ENCODE measurements around the gene ISCU.
"Not testable (repeated sequence)": the region's sequence is repeated elsewhere in the genome, so short reads cannot be mapped to it uniquely, and the experiment has no call there.

The ISCU gene

DNA sequence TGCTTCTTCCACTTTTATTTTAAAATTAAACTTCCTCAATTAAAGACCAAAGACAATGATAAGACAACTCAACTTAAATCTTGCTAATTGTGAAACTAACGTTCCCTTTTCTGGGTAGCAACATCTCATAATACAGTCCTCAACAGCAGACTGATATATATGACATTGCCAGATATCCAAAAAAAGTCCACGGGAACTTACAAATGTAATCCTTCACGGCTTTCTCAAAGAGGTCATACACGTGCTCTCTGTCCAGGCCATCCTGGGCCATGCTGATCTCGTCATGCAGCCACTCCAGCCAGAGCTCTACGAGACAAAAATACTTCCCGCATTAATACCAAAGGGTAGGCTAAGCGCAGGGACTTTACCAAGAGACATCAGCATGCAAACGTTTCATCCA lies 14.7 kb upstream of the ISCU start:
- H3K4me3 ChIP-seq (ENCODE audit: low read depth, low read length): no peak overlapping the region
- peaks cover 56% of the 10 kb centered on the region for H3K79me2 ChIP-seq (ENCODE audit: control insufficient read depth, insufficient read depth, low read length, unreplicated experiment)
- H3K4me1 ChIP-seq (ENCODE audit: control insufficient read depth, insufficient read depth, low read length, unreplicated experiment): peaks cover 5% of the 10 kb centered on the region
- no peak overlapping the region for H2AFZ ChIP-seq (ENCODE audit: low read length, unreplicated experiment)
- H3K36me3 ChIP-seq (ENCODE audit: insufficient read depth, low read length): peaks cover 44% of the 10 kb centered on the region
- H3K27me3 ChIP-seq (ENCODE audit: insufficient read depth, low read length): no peaks in the 10 kb centered on the region
- H3K27ac ChIP-seq (ENCODE audit: low read depth, low read length): no peak overlapping the region

DNA sequence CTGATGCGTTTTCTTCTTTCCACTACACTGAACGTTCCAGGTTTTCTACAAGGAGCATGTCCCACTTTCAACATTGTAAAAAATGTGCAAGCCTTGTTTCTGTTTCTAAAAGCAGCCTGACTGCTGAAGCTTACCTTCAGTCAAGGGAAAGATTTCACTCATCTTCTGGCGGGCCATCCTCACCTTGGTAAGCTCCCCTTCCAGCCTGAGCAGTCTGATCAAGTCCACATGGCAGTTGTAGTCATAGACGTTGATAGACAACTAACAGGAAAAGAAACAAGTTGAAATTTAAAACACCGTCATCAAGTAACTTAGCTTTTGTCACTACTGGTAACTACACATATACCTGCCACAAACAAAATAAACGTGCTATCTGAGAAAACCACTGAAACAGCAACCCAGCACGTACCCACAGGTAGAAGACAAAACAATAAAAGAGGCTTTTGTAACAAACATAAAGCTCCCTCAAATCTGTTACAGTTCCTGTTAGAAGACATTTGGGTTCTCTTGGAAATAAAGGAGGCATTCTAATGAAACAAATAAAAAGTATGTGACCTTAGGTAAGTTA lies 13.4 kb upstream of the ISCU start:
- Histone ChIP-seq H3K4me1 (ENCODE audit: control insufficient read depth, insufficient read depth, low read length, unreplicated experiment) (peaks cover 8% of the 10 kb centered on the region), H3K4me3 (ENCODE audit: low read depth, low read length) (no peak overlapping the region), H3K36me3 (ENCODE audit: insufficient read depth, low read length) (peaks cover 34% of the 10 kb centered on the region), H3K27ac (ENCODE audit: low read depth, low read length) (no peak overlapping the region), H3K79me2 (ENCODE audit: control insufficient read depth, insufficient read depth, low read length, unreplicated experiment) (peaks cover 63% of the 10 kb centered on the region), H3K27me3 (ENCODE audit: insufficient read depth, low read length) (no peaks in the 10 kb centered on the region), H2AFZ (ENCODE audit: low read length, unreplicated experiment) (no peak overlapping the region)

DNA sequence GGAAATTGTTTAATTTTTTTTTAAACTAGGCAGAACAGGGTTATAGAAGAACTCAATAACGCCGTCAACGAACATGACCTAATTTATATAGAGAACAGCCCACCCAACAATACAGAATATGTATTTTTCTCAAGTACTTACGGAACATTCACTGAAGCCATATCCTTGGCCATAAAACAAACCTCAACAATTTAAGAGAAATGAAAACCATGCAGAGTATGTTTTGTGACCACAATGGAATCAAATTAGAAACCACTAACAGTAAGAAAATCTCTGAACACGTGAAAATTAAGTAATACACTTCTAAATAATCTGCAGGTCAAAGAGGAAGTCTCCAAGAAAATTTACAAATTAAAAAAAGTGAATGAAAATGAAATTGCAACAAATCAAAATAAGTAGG lies 10.9 kb upstream of the ISCU start:
- H3K4me1 ChIP-seq (ENCODE audit: control insufficient read depth, insufficient read depth, low read length, unreplicated experiment): peaks cover 8% of the 10 kb centered on the region
- no peak overlapping the region for H3K4me3 ChIP-seq (ENCODE audit: low read depth, low read length)
- peaks cover 84% of the 10 kb centered on the region for H3K79me2 ChIP-seq (ENCODE audit: control insufficient read depth, insufficient read depth, low read length, unreplicated experiment)
- no peak overlapping the region for H3K27ac ChIP-seq (ENCODE audit: low read depth, low read length)
- no peaks in the 10 kb centered on the region for H3K27me3 ChIP-seq (ENCODE audit: insufficient read depth, low read length)
- H3K36me3 ChIP-seq (ENCODE audit: insufficient read depth, low read length): peaks cover 23% of the 10 kb centered on the region
- H2AFZ ChIP-seq (ENCODE audit: low read length, unreplicated experiment): no peak overlapping the region

DNA sequence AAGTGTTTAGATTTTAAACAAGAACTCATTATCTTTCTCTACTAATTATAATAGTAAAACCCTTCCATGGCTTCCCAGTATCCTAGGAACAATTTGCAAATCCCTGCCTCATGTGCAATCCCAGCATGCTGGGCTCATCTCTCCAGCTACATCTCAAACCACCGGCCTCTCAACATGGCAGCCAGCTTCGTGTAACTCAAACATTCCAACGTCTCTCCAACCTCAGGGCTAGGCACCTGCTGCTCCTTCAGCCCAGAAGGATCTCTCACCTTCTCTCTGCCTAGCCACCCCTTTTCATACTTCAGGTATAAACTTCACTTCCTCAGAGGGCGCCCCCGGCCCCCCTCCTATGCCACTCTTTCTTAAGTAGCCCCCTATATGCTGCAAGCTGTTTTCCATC lies 8.6 kb upstream of the ISCU start:
- no peak overlapping the region for H3K4me3 ChIP-seq (ENCODE audit: low read depth, low read length)
- peaks cover 94% of the 10 kb centered on the region for H3K79me2 ChIP-seq (ENCODE audit: control insufficient read depth, insufficient read depth, low read length, unreplicated experiment)
- H3K27ac ChIP-seq (ENCODE audit: low read depth, low read length): no peak overlapping the region
- no peaks in the 10 kb centered on the region for H3K27me3 ChIP-seq (ENCODE audit: insufficient read depth, low read length)
- H2AFZ ChIP-seq (ENCODE audit: low read length, unreplicated experiment): no peak overlapping the region
- peaks cover 12% of the 10 kb centered on the region for H3K4me1 ChIP-seq (ENCODE audit: control insufficient read depth, insufficient read depth, low read length, unreplicated experiment)
- H3K36me3 ChIP-seq (ENCODE audit: insufficient read depth, low read length): peaks cover 5% of the 10 kb centered on the region; the same call in 1 of the 2 replicates

DNA sequence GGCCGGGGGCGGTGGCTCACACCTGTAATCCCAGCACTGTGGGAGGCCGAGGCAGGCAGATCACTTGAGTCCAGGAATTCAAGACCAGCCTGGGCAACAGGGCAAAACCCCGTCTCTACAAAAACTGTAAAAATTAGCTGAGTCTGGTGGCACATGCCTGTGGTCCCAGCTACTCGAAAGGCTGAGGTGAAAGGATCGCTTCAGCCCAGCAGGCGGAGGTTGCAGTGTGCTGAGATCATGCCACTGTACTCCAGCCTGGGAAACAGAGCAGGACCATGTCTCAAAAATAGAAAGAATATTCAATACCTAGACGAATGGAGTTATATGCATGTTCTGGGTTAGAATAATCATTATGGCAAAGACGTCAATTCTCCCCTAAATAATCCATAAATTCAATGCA lies 7.0 kb upstream of the ISCU start:
- not testable (repeated sequence) for H3K36me3 ChIP-seq (ENCODE audit: insufficient read depth, low read length); H3K27me3 ChIP-seq (ENCODE audit: insufficient read depth, low read length); H3K4me3 ChIP-seq (ENCODE audit: low read depth, low read length); H3K27ac ChIP-seq (ENCODE audit: low read depth, low read length); H2AFZ ChIP-seq (ENCODE audit: low read length, unreplicated experiment)
- peaks cover 95% of the 10 kb centered on the region for H3K79me2 ChIP-seq (ENCODE audit: control insufficient read depth, insufficient read depth, low read length, unreplicated experiment)
- peaks cover 21% of the 10 kb centered on the region for H3K4me1 ChIP-seq (ENCODE audit: control insufficient read depth, insufficient read depth, low read length, unreplicated experiment)

DNA sequence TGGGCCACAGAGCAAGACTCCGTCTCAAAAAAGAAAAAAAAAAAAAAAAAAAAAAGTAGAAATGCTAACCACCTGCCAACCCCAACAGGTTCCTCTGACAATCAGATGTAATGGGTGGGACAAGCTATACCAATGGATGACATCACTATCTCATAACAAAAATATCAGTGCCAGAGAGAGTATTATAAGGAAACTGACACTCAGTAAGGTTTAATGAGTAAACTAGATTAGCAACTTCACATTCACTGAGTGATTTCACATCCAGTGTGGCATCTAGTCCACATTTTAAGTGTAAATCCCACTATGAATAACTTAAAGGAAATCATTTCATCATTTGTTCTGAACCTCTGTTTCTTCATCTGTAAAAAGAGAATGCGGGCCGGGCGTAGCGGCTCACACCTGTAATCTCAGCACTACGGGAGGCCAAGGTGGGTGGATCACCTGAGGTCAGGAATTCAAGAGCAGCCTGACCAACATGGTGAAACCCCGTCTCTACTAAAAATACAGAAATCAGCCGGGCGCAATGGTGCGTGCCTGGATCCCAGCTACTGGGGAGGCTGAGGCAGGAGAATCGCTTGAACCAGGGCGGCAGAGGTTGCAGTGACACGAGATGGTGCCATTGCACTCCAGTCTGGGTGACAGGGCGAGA lies 3.3 kb upstream of the ISCU start:
- Histone ChIP-seq H3K4me3 (ENCODE audit: low read depth, low read length) (peak overlapping the region; percentile 99; the same call in 1 of the 2 replicates), H3K36me3 (ENCODE audit: insufficient read depth, low read length) (peaks cover 5% of the 10 kb centered on the region; the same call in 1 of the 2 replicates), H3K27me3 (ENCODE audit: insufficient read depth, low read length) (no peaks in the 10 kb centered on the region), H3K27ac (ENCODE audit: low read depth, low read length) (no peak overlapping the region), H3K79me2 (ENCODE audit: control insufficient read depth, insufficient read depth, low read length, unreplicated experiment) (peaks cover 80% of the 10 kb centered on the region), H3K4me1 (ENCODE audit: control insufficient read depth, insufficient read depth, low read length, unreplicated experiment) (peaks cover 18% of the 10 kb centered on the region), H2AFZ (ENCODE audit: low read length, unreplicated experiment) (no peak overlapping the region)

DNA sequence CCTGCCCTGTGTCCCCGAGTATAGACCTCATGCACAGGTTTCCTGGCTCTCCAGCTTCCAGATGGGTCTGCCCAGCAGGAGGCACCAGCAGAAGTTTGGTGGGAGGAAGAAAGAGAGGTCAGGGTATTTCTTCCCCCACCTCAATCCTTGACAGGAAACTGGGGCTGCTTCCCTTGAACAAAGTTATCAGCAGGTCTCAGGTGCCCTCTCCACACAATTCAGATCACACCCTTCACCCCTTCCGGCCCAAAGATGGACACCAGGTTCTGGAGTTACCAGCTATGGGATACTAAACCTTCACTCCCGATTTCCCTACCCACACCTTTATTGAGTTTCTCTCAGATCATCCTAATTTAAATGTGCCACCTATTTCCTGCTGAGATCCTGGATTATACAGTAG lies 2.6 kb upstream of the ISCU start:
- Histone ChIP-seq H3K27me3 (ENCODE audit: insufficient read depth, low read length) (no peaks in the 10 kb centered on the region), H3K27ac (ENCODE audit: low read depth, low read length) (peak overlapping the region; percentile 96), H3K79me2 (ENCODE audit: control insufficient read depth, insufficient read depth, low read length, unreplicated experiment) (peaks cover 81% of the 10 kb centered on the region), H3K4me3 (ENCODE audit: low read depth, low read length) (peak overlapping the region; percentile 99), H3K36me3 (ENCODE audit: insufficient read depth, low read length) (peaks cover 12% of the 10 kb centered on the region), H3K4me1 (ENCODE audit: control insufficient read depth, insufficient read depth, low read length, unreplicated experiment) (peaks cover 24% of the 10 kb centered on the region), H2AFZ (ENCODE audit: low read length, unreplicated experiment) (no peak overlapping the region)

DNA sequence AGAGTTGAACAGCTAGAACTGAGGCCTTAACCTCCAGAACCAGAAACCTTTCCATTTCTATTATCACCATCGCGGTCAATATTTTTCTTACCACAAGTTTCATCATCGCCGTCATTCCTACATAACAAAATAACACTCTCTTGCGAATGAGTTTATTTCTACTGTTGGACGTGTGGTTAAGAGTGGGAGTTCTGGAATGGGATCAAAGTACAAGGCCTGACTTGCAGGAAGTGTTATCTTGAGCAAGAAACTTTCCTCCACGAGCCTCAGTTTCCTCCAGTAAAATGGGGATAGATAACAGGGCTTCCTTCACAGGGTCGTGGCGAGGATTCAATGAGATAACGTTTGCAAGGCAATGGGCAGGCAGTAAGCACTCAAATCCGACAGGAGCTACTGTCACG lies 2.1 kb upstream of the ISCU start:
- peaks cover 30% of the 10 kb centered on the region for H3K4me1 ChIP-seq (ENCODE audit: control insufficient read depth, insufficient read depth, low read length, unreplicated experiment)
- H3K79me2 ChIP-seq (ENCODE audit: control insufficient read depth, insufficient read depth, low read length, unreplicated experiment): peaks cover 78% of the 10 kb centered on the region
- peak overlapping the region; percentile 97 for H2AFZ ChIP-seq (ENCODE audit: low read length, unreplicated experiment)

DNA sequence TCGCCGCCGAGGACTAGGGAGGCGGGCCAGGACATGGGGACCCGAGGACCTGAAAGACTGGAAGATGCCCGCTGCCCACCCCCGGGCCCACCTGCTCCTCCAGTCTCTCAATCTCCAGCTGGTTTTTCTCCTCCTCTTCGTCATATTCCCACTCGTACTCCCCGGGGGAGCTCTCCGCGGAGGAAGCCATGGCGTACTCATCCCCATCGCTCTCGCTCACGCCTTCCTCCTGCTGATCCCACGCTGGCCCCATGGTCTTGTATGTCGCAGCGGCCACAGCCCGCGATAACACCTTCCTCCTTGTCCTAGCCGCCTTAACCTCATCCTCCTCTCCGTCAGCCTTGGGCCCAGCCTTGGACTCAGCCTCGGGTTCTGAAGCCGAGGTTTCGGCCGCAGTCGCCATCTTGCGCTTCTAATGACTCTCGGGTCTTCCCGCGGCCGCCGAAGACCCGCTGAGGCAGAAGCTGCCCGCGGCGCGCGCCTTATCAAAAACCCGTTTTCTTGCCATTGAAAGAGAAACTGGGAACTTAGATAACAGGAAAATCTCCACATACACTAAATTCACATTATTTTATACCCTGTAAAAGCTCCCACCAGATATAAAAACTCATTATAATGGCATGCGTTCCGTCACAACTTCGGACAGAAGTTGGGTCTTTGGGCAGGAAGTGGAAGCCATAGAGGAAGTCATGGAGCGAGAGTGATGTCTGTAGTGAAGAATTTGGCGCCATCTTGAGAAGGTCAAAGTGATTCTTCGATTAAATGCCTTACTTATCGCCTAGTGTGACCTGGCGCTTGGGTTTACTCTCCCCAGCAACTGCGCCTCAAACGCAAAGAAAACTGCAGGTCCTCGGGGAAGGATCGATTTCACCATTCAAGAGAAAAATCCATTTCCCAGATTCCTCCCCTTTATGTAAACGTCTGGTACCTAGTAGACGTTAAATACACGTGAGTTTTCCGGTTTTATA lies 1.4 kb upstream of the ISCU start, which contains the start of gene SART3:
Gene SART3, minus strand, starts transcription at position 422 of the 968 bp plus-strand sequence. Its CDS starts 19 bp downstream, at position 403.
- H3K27ac ChIP-seq (ENCODE audit: low read depth, low read length): peak within 1 kb of the TSS; percentile 96
- peak within 1 kb of the TSS; percentile 99 for H3K4me3 ChIP-seq (ENCODE audit: low read depth, low read length)
- peaks cover 70% of the 10 kb centered on the region for H3K79me2 ChIP-seq (ENCODE audit: control insufficient read depth, insufficient read depth, low read length, unreplicated experiment)
- no peaks in the 10 kb centered on the region for H3K27me3 ChIP-seq (ENCODE audit: insufficient read depth, low read length)
- peaks cover 16% of the 10 kb centered on the region for H3K36me3 ChIP-seq (ENCODE audit: insufficient read depth, low read length)
- peak within 1 kb of the TSS; percentile 97 for H2AFZ ChIP-seq (ENCODE audit: low read length, unreplicated experiment)
- H3K4me1 ChIP-seq (ENCODE audit: control insufficient read depth, insufficient read depth, low read length, unreplicated experiment): peaks cover 36% of the 10 kb centered on the region

More for the DNA sequence above, 2.1 kb upstream of the ISCU start:
- no peaks in the 10 kb centered on the region for H3K27me3 ChIP-seq (ENCODE audit: insufficient read depth, low read length)
- H3K4me3 ChIP-seq (ENCODE audit: low read depth, low read length): peak overlapping the region; percentile 99
- H3K27ac ChIP-seq (ENCODE audit: low read depth, low read length): peak overlapping the region; percentile 96
- H3K36me3 ChIP-seq (ENCODE audit: insufficient read depth, low read length): peaks cover 16% of the 10 kb centered on the region

DNA sequence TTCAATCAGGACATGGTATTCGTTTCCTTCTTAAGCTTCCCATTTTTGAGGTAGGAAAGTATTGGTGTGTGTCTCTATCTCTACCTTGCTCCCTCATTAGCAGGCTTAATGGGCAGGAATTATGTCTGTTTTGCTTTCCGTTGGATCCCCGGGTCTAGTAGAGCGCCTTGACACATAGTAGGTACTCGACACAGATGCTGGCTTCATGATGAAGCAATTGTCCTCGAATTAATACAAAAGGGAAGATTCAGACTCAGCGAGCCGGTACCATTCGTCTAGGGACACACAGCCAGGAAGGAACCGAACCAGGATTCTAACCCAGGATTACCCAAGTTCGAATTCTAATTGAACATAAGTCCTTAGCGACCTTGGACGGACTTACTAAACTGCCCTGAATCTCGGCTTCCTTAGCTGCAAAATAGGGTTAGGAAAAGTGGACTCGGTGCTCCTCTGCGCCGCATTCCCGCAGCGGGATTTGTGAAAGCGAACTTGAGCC lies 496 bp upstream of the ISCU start:
- Histone ChIP-seq H2AFZ (ENCODE audit: low read length, unreplicated experiment) (peak overlapping the region; percentile 88), H3K36me3 (ENCODE audit: insufficient read depth, low read length) (peaks cover 16% of the 10 kb centered on the region), H3K4me1 (ENCODE audit: control insufficient read depth, insufficient read depth, low read length, unreplicated experiment) (peaks cover 40% of the 10 kb centered on the region), H3K27me3 (ENCODE audit: insufficient read depth, low read length) (no peaks in the 10 kb centered on the region), H3K79me2 (ENCODE audit: control insufficient read depth, insufficient read depth, low read length, unreplicated experiment) (peaks cover 62% of the 10 kb centered on the region), H3K4me3 (ENCODE audit: low read depth, low read length) (peak overlapping the region; percentile 99), H3K27ac (ENCODE audit: low read depth, low read length) (peak overlapping the region; percentile 96)
